Aorta (tissue), 5 donors: ENCODE results near the gene PMAIP1. TPM values are rescaled to one million over a fixed set of nuclear protein-coding genes. Genes with fewer than 3 reads are reported as not detected.

ENCODE experiments used
- ATAC-seq: fragments of 200-7000 bp; cut with Tn5 transposase; one replicate; pipeline ENCODE4 v1.9.1; 2022; ENCODE audit warnings: moderate library complexity; ENCODE audit not compliant: low FRiP score
- DNase-seq, 2 donors: peaks; one replicate each; pipeline ENCODE4 v3.0.0-alpha.2; 2020
- H3K27ac ChIP-seq, 2 donors: one replicate each; pipeline ENCODE4 v1.5.1; 2013; ENCODE audit warnings: low read length in 2 of 2, mild to moderate bottlenecking in 2 of 2, moderate library complexity in 2 of 2, control low read depth in 1 of 2, inconsistent platforms in 1 of 2, low read depth in 1 of 2
- H3K27me3 ChIP-seq, 2 donors: one replicate each; pipeline ENCODE4 v1.6.1; 2013; ENCODE audit warnings: control low read depth in 1 of 2, low read length in 1 of 2, mild to moderate bottlenecking in 1 of 2, moderate library complexity in 1 of 2; ENCODE audit not compliant: insufficient read depth in 2 of 2, control insufficient read depth in 1 of 2
- H3K36me3 ChIP-seq, 2 donors: one replicate each; pipeline ENCODE4 v1.6.1; 2013; ENCODE audit warnings: control low read depth in 1 of 2, low read length in 1 of 2, mild to moderate bottlenecking in 1 of 2; ENCODE audit not compliant: insufficient read depth in 2 of 2, control insufficient read depth in 1 of 2
- H3K4me1 ChIP-seq, 2 donors: one replicate each; pipeline ENCODE4 v1.6.1; 2013; ENCODE audit warnings: low read length in 2 of 2, control low read depth in 1 of 2, mild to moderate bottlenecking in 1 of 2, moderate library complexity in 1 of 2; ENCODE audit not compliant: insufficient read depth in 2 of 2, control insufficient read depth in 1 of 2
- H3K4me3 ChIP-seq, 2 donors: one replicate each; pipeline ENCODE4 v1.5.1; 2013; ENCODE audit warnings: low read length in 2 of 2, control low read depth in 1 of 2, mild to moderate bottlenecking in 1 of 2
- H3K9me3 ChIP-seq: one replicate; pipeline ENCODE4 v1.6.1; 2013; ENCODE audit warnings: mild to moderate bottlenecking, low read length; ENCODE audit not compliant: control insufficient read depth
- WGBS, 2 donors: extraction: QIAGEN DNeasy Blood & Tissue Kit; methylation state at CpG; one replicate each; pipeline ENCODE4 v1.1.7; 2013; 5-methylcytosine and 5-hydroxymethylcytosine counted together
- intact Hi-C, 2 donors: fragments of 100-400 bp; cut with DNase I; formaldehyde crosslinking; loops; one replicate each; pipeline versions ENCODE4 v1.14.2 to v1.15.0; 2022
- polyA plus RNA-seq, 2 donors: library from polyadenylated mRNA; stranded (reverse); fragments of 200-250 nt; gene quantifications; one replicate each; pipeline ENCODE4 v1.2.3, GENCODE V29; 2013
- total RNA-seq, 2 donors: library from RNA; stranded (reverse); fragmentation: NEBNext Ultra II Directional; extraction: Animal tissue kit (Norgen Biotek cat#: 25700); gene quantifications; one replicate each; pipeline ENCODE4 v1.2.1, GENCODE V29; 2021
- donor health status: healthy with polysubstance abuse.
- donor health status: Bipolar disorder and iron deficiency.
- donor health status: DM: no; HTN: no; CAD: no.
- donor health status: DM: no; HTN: no; CAD: no.
- donor health status: DM: yes; HTN: yes; CAD: no.

PMAIP1 gene
- total and polyA plus RNA-seq, 4 donors = 0.20 to 1.3 (median 0.62) TPM

GRCh38 chr18:59898093-59898492 is 1.7 kb upstream of the PMAIP1 start:
- Histone ChIP-seq H3K27ac (no peak overlapping the region), H3K27me3 (peaks cover 0 to 3% of the 10 kb centered on the region in 2 donors), H3K9me3 (no peaks in the 10 kb centered on the region), H3K4me1 (no peaks in the 10 kb centered on the region), H3K36me3 (no peaks in the 10 kb centered on the region), H3K4me3 (no peak overlapping the region)
- DNase-seq (no peak), ATAC-seq (no peak)
- intact Hi-C loops = no loop called here
- 25 to 26% methylated on average over 4 of the region's 4 CpGs for WGBS, 2 donors

- no peak for ATAC-seq
- intact Hi-C loops = no loop called here
- no peaks in the 10 kb centered on the region for H3K9me3 ChIP-seq
- H3K36me3 ChIP-seq = no peaks in the 10 kb centered on the region
- no peak overlapping the region for H3K27ac ChIP-seq
- no peak overlapping the region for H3K4me3 ChIP-seq
- H3K27me3 ChIP-seq = peaks cover 0 to 3% of the 10 kb centered on the region in 2 donors
- WGBS, 2 donors = 23% methylated on average over 33 of the region's 33 CpGs
- no peak for DNase-seq
- no peaks in the 10 kb centered on the region for H3K4me1 ChIP-seq
These were observed 1.0 kb upstream of the PMAIP1 start for GRCh38 chr18:59898609-59899297.

- H3K4me1 ChIP-seq = no peaks in the 10 kb centered on the region
- H3K4me3 ChIP-seq = peak overlapping the region; percentile 19 to 39
- no peaks in the 10 kb centered on the region for H3K36me3 ChIP-seq
- H3K9me3 ChIP-seq = no peaks in the 10 kb centered on the region
- H3K27ac ChIP-seq = no peak overlapping the region
- H3K27me3 ChIP-seq = peaks cover 0 to 3% of the 10 kb centered on the region in 2 donors
- WGBS, 2 donors = 3% methylated on average over 40 to 51 of the region's 51 CpGs
- peak; percentile 57 to 75 for DNase-seq
- intact Hi-C loops = no loop called here
- no peak for ATAC-seq
These were observed 679 bp downstream of the PMAIP1 start for GRCh38 chr18:59900222-59901128.

GRCh38 chr18:59902131-59902992 is 2.6 kb downstream of the PMAIP1 start:
- Histone ChIP-seq H3K4me1 (no peaks in the 10 kb centered on the region), H3K27me3 (peaks cover 0 to 3% of the 10 kb centered on the region in 2 donors), H3K36me3 (no peaks in the 10 kb centered on the region), H3K4me3 (no peak overlapping the region), H3K27ac (no peak overlapping the region), H3K9me3 (no peaks in the 10 kb centered on the region)
- WGBS, 2 donors = 72 to 77% methylated on average over 8 of the region's 8 CpGs
- DNase-seq = no peak
- intact Hi-C loops = no loop called here
- no peak for ATAC-seq

DNA sequence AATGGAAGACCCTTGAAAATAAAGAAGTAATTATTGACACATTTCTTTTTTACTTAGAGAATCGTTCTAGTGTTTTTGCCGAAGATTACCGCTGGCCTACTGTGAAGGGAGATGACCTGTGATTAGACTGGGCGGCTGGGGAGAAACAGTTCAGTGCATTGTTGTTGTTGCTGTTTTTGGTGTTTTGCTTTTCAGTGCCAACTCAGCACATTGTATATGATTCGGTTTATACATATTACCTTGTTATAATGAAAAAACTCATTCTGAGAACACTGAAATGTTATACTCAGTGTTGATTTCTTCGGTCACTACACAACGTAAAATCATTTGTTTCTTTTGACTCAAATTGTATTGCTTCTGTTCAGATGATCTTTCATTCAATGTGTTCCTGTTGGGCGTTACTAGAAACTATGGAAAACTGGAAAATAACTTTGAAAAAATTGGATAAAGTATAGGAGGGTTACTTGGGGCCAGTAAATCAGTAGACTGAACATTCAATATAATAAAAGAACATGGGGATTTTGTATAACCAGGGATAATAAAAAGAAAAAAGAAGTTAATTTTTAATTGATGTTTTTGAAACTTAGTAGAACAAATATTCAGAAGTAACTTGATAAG is 3.3 kb downstream of the PMAIP1 start:
- intact Hi-C loops = no loop called here
- DNase-seq (no peak), ATAC-seq (no peak)
- no peaks in the 10 kb centered on the region for H3K36me3 ChIP-seq
- H3K4me1 ChIP-seq = no peaks in the 10 kb centered on the region
- WGBS, 2 donors = 83 to 90% methylated on average over 8 of the region's 8 CpGs
- H3K27ac ChIP-seq = no peak overlapping the region
- H3K9me3 ChIP-seq = no peaks in the 10 kb centered on the region
- no peak overlapping the region for H3K4me3 ChIP-seq
- peaks cover 0 to 3% of the 10 kb centered on the region in 2 donors for H3K27me3 ChIP-seq

GRCh38 chr18:59904011-59904601 is 4.3 kb downstream of the PMAIP1 start:
- WGBS, 2 donors = 57% methylated on average over 1 of the region's 1 CpG
- intact Hi-C loops = no loop called here
- Histone ChIP-seq H3K36me3 (no peaks in the 10 kb centered on the region), H3K27me3 (peaks cover 0 to 3% of the 10 kb centered on the region in 2 donors), H3K4me3 (no peak overlapping the region), H3K9me3 (no peaks in the 10 kb centered on the region), H3K27ac (no peak overlapping the region), H3K4me1 (no peaks in the 10 kb centered on the region)
- DNase-seq (no peak), ATAC-seq (no peak)

DNA sequence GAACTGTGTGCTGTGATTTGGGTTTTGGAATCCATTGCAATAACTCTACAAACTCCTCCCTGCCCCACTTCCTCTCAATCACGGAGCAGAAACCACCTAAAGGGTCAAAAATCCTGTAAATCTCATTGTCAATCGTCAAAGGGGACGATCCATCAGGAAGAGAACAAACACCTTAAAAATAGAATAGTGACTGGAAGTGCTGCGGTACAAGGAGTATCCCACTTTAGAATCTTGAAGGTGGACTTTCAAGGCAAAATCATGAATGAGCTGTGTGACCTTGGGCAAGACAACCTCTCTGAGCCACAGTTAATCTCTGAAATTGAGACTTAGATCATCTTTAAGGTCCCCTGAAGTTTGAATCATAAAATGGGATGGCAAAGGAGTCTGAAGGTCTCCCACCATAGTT is 5.9 kb downstream of the PMAIP1 start:
- Histone ChIP-seq H3K36me3 (no peaks in the 10 kb centered on the region), H3K4me1 (no peaks in the 10 kb centered on the region)
- WGBS, 2 donors = 45 to 56% methylated on average over 4 of the region's 4 CpGs

DNA sequence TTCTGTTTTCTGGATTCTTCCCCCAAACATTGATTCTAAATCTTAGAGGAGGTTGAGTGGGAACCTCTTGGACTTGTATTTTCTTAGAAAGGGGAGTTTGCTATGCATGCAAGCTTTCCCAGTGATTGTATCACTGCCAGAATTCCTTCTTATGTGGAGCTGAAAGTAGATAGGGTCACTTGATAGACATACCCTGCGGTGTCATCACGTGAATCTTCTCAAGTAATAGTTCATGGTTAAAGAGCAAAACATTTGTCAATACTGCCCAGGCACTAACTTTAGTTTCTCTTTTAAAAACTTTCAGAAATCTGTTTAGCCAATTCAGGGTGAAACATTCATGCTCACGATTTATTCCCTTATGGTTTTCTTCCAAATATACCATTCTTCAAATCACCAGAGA is 6.4 kb downstream of the PMAIP1 start:
- no peaks in the 10 kb centered on the region for H3K36me3 ChIP-seq
- H3K4me1 ChIP-seq = no peaks in the 10 kb centered on the region
- ATAC-seq (no peak), DNase-seq (no peak)
- 66 to 68% methylated on average over 3 of the region's 3 CpGs for WGBS, 2 donors
- no peak overlapping the region for H3K4me3 ChIP-seq
- intact Hi-C loops = no loop called here
- peaks cover 0 to 1% of the 10 kb centered on the region in 2 donors for H3K27me3 ChIP-seq
- H3K9me3 ChIP-seq = no peaks in the 10 kb centered on the region
- H3K27ac ChIP-seq = no peak overlapping the region

More for the DNA sequence above, 5.9 kb downstream of the PMAIP1 start:
- intact Hi-C loops = no loop called here
- no peak overlapping the region for H3K4me3 ChIP-seq
- H3K27me3 ChIP-seq = peaks cover 0 to 1% of the 10 kb centered on the region in 2 donors
- DNase-seq (no peak), ATAC-seq (no peak)
- no peak overlapping the region for H3K27ac ChIP-seq
- no peaks in the 10 kb centered on the region for H3K9me3 ChIP-seq
